GM19023 (cell line): ENCODE data around the gene MYOCOS.
"Not testable (repeated sequence)": the region's sequence is repeated elsewhere in the genome, so short reads cannot be mapped to it uniquely, and the experiment has no call there.

Experiments
- ATAC-seq: cut with Tn5 transposase; IDR thresholded peaks from one replicate; pipeline ENCODE4 v1.9.1; 2021; ENCODE audit warnings: mild to moderate bottlenecking, moderate library complexity; ENCODE audit not compliant: unreplicated experiment

Gene MYOCOS

GRCh38 chr1:171656206-171656605 is 34.2 kb downstream of the MYOCOS start:
- ATAC-seq: not testable (repeated sequence)

DNA sequence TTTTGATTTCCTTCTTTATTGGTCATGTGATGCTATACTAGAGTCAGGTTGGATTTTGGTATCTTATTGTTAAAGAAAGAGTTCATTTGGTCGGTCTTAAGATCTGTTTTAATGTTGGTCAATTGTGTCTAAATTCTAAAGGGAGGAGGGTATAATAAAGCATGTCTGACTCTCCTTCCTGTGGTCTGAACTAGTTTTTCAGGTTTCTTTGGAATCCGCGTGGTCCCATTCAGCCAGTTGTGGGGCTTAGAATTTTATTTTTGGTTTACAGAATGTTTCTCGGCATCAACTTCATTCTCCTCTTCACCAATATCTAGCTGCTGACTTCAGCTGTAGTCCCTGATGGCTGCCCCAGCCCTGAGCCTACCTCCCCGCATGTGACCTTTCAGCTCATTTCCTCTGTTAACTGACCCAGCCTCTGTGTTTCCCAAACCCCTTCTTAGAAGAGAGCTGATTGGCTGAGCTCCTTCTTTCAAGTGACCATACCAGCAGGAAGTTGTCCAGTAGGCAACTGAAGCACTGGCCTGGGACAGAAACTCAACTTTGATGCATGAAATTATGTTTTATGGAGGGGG is 39.1 kb downstream of the MYOCOS start:
- no peak for ATAC-seq

- no peak for ATAC-seq
Measured at GRCh38 chr1:171663036-171663853, 41.2 kb downstream of the MYOCOS start.

GRCh38 chr1:171663854-171664575 is 42.0 kb downstream of the MYOCOS start:
- no peak for ATAC-seq

DNA sequence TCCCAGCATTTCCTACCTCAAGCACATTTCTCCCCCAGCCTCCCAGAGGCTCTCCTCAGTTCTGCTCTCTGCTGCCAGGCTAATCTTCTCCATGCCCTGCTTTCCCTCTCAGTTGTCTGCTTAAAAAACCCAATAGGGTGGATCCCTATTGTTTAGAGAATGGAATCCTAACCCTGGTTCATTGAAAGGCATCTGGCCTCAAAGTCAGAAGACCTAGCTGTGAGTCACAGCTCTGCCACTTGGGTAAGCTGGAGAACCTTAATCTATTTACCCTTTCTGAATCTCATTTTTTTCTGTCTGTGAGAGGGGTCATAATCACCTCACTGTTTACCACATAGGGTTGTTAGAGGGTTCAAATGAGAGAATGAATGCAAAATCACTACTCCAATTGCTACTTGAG is 42.9 kb downstream of the MYOCOS start:
- no peak for ATAC-seq

DNA sequence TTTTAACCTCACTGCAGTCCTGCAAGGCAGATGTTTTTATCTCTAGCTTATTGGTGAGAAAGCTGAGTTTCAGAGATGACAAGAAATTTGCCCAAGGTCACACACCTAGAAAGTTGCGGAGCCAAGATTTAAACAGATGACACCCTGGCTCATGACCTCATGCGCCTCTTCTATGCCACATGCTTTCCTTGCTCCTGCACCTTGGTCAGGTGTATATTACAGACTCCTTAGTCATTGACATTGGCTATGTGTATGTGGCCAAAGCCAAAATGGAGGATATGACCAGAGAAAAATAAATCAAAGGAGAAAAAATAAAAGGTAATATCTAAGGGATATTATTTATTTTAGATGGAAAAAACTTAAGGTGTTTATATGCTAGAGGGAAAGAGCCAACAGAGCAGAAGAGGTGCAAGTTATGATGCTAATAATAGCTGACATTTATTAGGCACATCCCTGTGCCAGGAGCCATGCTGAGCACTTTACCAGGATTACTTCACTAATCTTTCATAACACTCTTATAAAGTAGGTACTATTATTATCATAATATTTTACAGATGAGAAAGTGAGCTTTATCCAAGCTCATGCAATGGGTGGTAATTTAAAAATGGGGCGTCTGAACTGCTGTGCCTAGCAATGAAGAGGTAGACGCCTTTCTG is 44.2 kb downstream of the MYOCOS start:
- ATAC-seq: no peak

- no peak for ATAC-seq
Measured at GRCh38 chr1:171668372-171668771, 46.3 kb downstream of the MYOCOS start.

DNA sequence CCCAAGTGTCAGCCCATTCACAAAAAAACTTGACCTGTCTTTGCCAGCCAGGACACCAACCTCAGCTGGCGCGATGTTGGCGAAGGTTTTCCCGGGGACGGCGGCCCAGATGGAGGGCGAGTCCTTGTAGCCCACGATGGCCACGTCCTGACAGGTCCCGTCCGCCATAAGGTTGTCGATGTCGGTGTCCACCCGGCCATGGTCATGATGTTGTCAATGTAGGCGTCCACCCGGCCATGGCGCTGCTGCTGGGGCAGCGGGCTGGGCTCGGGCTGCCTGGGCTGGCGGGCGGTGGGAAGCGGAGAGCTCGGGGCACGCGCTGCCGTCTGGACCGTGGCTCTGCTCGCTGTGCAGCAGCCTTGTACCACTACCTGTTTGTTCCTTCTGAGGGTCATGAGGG is 48.7 kb downstream of the MYOCOS start:
- no peak for ATAC-seq

DNA sequence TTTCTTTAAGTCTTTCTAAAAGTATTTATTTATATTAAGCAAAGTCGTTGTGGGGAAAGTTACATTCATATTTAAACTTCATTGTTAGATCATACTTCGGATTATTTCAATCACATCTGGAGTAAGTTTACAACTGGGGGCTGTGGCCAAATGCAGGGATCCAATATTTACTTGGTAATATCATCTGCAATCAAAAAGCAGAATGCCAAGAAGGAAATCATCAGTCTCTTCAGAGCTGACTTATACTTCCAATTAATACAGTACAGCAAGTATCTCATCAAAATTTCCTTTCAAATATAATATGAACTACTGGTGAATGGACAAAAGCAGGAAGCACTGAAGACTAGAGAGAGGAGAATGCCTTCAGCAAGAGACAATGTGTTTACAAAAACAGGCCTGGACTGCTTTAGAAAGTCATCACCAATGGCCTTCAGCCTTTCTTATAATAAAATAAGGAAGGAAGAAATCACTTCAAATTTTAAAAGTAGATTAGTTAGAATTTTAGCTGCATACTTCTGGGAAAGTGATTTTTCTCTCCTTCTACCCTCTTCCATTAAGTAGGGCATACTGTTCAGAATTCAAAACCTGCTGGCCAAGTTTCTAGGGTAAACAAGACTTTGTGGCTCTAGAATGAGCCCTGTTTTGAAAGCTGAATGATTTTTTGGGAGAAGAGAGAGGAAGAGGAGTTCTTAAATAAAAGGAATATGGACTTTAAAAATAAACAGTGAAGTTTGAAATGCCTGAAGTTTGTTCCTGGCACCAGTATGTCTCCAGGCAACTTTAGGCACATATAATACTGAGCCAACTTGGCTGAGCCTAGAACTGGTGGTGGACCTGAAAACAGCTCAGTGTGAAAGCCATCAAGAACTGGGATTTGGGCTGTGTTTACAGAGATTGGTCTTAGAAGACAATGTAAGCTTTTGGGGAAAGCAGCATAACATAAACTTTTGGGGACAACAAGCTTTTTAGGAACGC is 52.7 kb downstream of the MYOCOS start:
- no peak for ATAC-seq
